Stimulated activated CD4-positive, alpha-beta T cell treated with anti-CD3 and anti-CD28 coated beads, Interleukin-4, amount 100 ng/mL, for 1 hour (primary cell): ENCODE results near the gene TRIM46.
"Not testable (repeated sequence)": the region's sequence is repeated elsewhere in the genome, so short reads cannot be mapped to it uniquely, and the experiment has no call there.

ENCODE experiments used
- DNase-seq: peaks from one replicate; pipeline ENCODE4 v3.0.0-alpha.2; 2020

The TRIM46 gene

DNA sequence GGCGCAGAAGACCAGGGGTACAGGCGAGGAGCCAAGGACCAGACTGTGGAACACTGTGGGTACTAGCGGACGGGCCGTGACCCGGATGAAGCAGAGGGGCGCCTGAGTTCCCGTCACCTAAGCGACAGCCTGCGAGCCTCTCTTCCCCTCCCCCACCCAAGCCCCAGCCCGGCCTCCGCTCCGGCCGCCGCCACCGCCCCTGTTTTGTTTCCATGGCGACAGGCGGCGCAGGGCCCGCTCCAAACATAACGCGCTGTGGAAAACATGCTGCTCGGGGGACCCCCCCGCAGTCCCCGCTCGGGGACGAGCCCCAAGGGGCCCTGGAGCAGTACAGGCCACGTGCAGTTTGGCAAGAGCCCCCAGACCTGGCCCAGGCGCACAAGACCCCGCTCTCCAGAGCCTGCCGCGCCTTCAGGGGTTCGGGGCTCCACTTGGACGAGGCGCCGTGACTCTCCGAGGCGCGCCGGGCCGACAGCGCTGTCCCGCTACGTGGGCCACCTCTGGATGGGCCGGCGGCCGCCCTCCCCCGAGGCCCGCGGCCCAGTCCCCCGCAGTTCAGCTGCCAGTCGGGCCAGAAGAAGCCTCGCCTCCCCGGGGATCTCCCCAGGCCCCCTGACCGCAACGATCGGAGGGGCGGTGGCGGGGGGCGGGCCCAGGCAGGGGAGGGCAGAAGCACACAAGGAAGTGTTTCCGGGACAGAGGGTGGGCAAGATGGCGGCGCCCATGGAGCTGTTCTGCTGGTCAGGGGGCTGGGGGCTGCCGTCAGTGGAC, 35.1 kb downstream of the TRIM46 start, which contains the start of gene MTX1:
Gene MTX1, plus strand, starts transcription at position 155 of the 771 bp plus-strand sequence. Its CDS starts 110 bp downstream, at position 265.
- peak; percentile 89 for DNase-seq

GRCh38 chr1:155209312-155209721, 35.7 kb downstream of the TRIM46 start:
- DNase-seq: no peak

- DNase-seq: no peak
Measured at GRCh38 chr1:155210314-155211104, 36.9 kb downstream of the TRIM46 start.

GRCh38 chr1:155211381-155212050, 37.9 kb downstream of the TRIM46 start:
- DNase-seq: not testable (repeated sequence)

GRCh38 chr1:155212051-155212440, 38.4 kb downstream of the TRIM46 start:
- DNase-seq: not testable (repeated sequence)

GRCh38 chr1:155214702-155215101, 41.1 kb downstream of the TRIM46 start:
- not testable (repeated sequence) for DNase-seq

- DNase-seq: no peak
Measured at GRCh38 chr1:155218854-155219591, 45.4 kb downstream of the TRIM46 start.

GRCh38 chr1:155219592-155220031, 46.0 kb downstream of the TRIM46 start:
- DNase-seq: no peak

- DNase-seq: not testable (repeated sequence)
Measured at GRCh38 chr1:155220211-155220965, 46.7 kb downstream of the TRIM46 start.

DNA sequence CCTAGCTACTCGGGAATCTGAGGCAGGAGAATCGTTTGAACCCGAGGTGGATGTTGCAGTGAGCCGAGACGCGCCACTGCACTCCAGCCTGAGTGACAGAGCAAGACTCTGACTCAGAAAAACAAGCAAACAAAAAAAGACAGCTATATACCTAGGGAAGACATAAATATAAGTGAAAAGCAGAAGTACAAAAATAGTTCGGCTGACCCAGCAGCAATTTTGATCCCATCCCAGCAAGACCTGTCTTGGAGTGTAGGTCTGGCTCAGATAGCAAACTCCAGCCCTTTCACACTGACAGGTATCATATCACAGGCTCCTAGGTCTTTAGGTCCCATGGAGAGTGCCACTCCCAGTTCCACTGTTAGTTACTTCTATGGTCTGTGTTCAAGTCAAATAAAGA, 49.4 kb downstream of the TRIM46 start:
- no peak for DNase-seq

DNA sequence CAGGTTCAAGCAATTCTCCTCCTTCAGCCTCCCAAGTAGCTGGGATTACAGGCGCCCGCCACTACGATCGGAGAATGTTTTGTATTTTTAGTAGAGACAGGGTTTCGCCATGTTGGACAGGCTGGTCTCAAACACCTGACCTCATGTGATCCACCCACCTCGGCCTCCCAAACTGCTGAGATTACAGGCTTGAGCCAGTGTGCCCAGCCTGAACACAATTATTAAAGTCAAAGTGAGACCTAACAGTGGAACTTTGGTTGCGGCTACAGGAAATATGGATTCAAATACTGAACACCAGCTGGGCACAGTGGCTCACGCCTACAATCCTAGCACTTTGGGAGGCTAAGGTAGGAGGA, 51.7 kb downstream of the TRIM46 start:
- DNase-seq: not testable (repeated sequence)

GRCh38 chr1:155226188-155226909, 52.7 kb downstream of the TRIM46 start:
- DNase-seq: peak; percentile 83

- peak; percentile 42 for DNase-seq
Measured at GRCh38 chr1:155226910-155227260, 53.2 kb downstream of the TRIM46 start.

- DNase-seq: peak; percentile 98
Measured at GRCh38 chr1:155227261-155228095, 53.8 kb downstream of the TRIM46 start.

DNA sequence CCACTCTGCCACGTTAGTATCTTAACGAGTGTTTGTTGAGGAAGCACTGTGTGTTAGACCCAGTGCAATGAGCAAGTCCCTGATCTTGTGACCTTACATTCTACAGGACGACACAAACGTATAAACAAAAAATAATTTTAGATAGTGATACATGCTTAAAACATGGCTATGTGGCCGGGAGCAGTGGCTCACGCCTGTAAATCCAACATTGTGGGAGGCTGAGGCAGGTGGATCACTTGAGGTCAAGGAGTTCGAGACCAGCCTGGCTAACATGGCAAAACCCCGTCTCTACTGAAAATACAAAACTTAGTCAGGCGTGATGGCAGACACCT, 54.4 kb downstream of the TRIM46 start:
- no peak for DNase-seq

DNA sequence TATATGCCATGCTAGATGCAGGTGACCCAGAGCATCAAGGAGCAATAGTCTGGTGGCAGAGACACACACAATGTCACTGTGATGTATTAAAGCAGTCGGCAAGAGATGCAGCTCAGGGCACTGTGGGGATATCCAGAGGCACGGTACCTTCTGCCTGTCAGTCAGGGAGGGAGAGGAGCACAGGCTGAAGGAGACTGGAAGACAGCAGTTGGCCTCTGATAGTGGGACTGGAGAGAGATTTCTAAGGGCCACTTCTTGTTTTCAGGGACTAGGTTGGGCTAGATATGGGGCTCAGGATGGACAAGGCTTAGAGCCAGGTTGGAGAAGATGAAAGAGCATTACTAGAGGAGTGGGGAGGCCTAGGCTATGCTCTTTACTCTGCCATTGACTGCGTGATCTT, 57.7 kb downstream of the TRIM46 start:
- not testable (repeated sequence) for DNase-seq

DNA sequence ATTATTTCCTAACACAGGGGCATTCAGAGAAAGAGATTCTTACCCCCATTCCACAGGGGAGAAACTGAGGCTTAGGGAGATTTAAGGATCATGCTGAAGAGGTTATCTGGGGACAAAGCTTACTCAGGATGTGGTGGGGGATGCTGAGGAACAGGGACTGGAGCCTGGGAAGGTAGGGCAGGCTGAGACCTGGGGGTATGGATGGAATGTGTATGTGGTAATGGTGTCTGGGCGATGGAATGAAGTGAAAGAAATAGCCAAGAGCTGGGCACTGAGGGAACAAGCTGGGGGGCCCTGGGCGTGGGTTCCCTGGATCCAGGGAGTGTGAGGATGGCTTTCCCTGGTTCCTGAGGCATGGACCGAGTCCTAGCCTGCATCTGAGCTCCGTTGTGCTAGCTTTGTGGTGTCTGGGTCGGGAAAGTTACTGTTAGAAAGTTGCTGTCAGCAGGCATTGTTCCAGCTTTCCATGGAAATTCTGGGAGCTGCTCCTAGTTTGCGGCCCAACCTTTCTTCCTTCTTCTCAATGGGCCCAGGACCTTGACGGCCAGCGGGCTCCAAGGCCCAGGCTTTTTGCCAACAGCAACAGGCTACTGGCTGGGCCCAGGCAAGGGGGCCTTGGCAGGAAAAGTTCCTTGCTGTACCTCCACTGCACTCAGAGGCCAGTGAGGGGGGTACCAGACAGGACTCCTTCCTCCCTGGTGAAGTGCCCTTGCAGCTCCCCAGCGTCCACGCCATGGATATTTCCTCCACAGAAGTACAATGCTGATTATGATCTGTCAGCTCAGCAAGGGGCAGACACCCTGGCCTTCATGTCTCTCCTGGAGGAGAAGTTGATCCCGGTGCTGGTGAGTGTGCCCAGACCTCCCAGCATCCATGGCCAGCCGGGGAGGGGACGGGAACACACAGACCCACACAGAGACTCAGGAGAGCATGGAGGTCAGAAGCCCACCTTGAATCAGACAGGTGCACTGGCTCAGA, 58.6 kb downstream of the TRIM46 start:
- not testable (repeated sequence) for DNase-seq

DNA sequence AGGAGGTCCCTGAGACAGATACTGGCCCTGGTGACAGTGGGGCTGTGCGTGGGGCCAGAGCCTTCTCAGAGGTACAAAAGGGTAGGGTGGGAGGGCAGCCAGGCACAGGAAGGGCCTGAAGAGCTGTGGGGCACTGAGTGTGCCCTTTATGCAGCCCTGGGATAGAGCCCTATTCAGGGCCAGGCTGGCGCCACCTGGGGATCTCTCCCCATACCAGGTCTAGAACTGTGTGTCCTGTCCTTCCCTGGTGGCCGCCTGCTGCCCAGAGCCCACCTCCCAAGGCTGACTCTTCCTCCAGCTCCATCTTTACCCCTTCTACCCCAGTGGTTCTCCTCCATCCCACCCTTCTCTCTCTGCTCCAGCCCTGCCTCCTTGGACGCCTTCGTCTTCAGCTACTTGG, 59.9 kb downstream of the TRIM46 start:
- not testable (repeated sequence) for DNase-seq
